Endothelial cell of umbilical vein (primary cell): ENCODE measurements around the gene CYB561A3. TPM values are rescaled to one million over a fixed set of nuclear protein-coding genes. Genes with fewer than 3 reads are reported as not detected.

Experiments
- BruUV-seq: library from RNA; stranded (reverse); fragments of 400-500 nt; replicated peaks from 2 replicates; lab custom pipeline; 2021; lab: Mats Ljungman, UMichigan
- CTCF ChIA-PET: fragments of 300-600, 350-600 bp; sonication (Branson Sonifier 250); formaldehyde crosslinking; loops from one replicate; lab custom pipeline; 2021; ENCODE audit warnings: antibody characterized with exemption, inconsistent platforms; lab: Charles Lee
- POLR2A ChIA-PET: fragments of 300-600, 350-600 bp; sonication (Branson Sonifier 250); formaldehyde crosslinking; loops from one replicate; lab custom pipeline; 2021; ENCODE audit warnings: antibody characterized with exemption, inconsistent platforms; lab: Charles Lee
- DNase-seq: peaks from one replicate; pipeline ENCODE4 v3.0.0-alpha.2; 2011; ENCODE audit warnings: low read depth, low spot score
- FAIRE-seq: peaks from 2 replicates; lab custom pipeline; 2011; peaks lifted over from hg19 to GRCh38; lab: Jason Lieb, UNC
- H2AFZ ChIP-seq: 2 replicates; pipeline ENCODE4 v1.6.0; 2012; ENCODE audit warnings: low read depth, low read length, control low read depth, inconsistent platforms
- H3K27ac ChIP-seq: 2 replicates; pipeline ENCODE4 v1.5.1; 2011; ENCODE audit warnings: low read depth, mild to moderate bottlenecking, control low read depth, low read length, moderate library complexity; ENCODE audit not compliant: insufficient read depth
- H3K27me3 ChIP-seq, 2 experiments: 2 replicates each; pipeline versions ENCODE4 v1.6.0 to v1.6.1; 2011; ENCODE audit warnings: low read length in 2 of 2, mixed read lengths in 1 of 2; ENCODE audit not compliant: control insufficient read depth in 2 of 2, insufficient read depth in 2 of 2
- H3K36me3 ChIP-seq, 2 experiments: 2 replicates in 1 of 2; 3 replicates in 1 of 2; pipeline ENCODE4 v1.5.1; 2011; ENCODE audit warnings: low read length in 2 of 2, mild to moderate bottlenecking in 1 of 2, moderate library complexity in 1 of 2; ENCODE audit not compliant: control insufficient read depth in 2 of 2, insufficient read depth in 2 of 2; ENCODE audit errors: extremely low read depth in 1 of 2
- H3K4me1 ChIP-seq: 3 replicates; pipeline ENCODE4 v1.5.1; 2011; ENCODE audit warnings: mild to moderate bottlenecking, low read length; ENCODE audit not compliant: control insufficient read depth, insufficient read depth; ENCODE audit errors: extremely low read depth
- H3K4me2 ChIP-seq: 2 replicates; pipeline ENCODE4 v1.6.1; 2011; ENCODE audit warnings: low read length, control low read depth, mixed read lengths; ENCODE audit not compliant: insufficient read depth
- H3K4me3 ChIP-seq, 3 experiments: fragments of 200-600 bp in 1 of 3; sonication (generic), shearing (Covaris generic) in 1 of 3; replicated peaks in 1 of 3; 2 replicates each; pipeline ENCODE4 v1.5.1; 2011 to 2016; ENCODE audit warnings: control low read depth in 3 of 3, low read length in 3 of 3, mild to moderate bottlenecking in 2 of 3, inconsistent platforms in 1 of 3, low read depth in 1 of 3, moderate library complexity in 1 of 3; ENCODE audit not compliant: insufficient read depth in 1 of 3
- H3K79me2 ChIP-seq: 2 replicates; pipeline ENCODE4 v1.6.0; 2012; ENCODE audit warnings: low read length, inconsistent platforms; ENCODE audit not compliant: control insufficient read depth, insufficient read depth
- H3K9ac ChIP-seq: replicated peaks from 2 replicates; pipeline ENCODE3; 2011; ENCODE audit warnings: low read length, control low read depth; ENCODE audit not compliant: insufficient read depth; ENCODE audit errors: extremely low read depth
- H3K9me1 ChIP-seq: replicated peaks from 3 replicates; pipeline ENCODE4 v1.6.0; 2011; ENCODE audit warnings: mild to moderate bottlenecking, low read length; ENCODE audit not compliant: control insufficient read depth, insufficient read depth; ENCODE audit errors: extremely low read depth
- H3K9me3 ChIP-seq: replicated peaks from 2 replicates; pipeline ENCODE4 v1.5.1; 2012; ENCODE audit warnings: low read length, inconsistent platforms; ENCODE audit not compliant: control insufficient read depth, insufficient read depth
- H4K20me1 ChIP-seq: replicated peaks from 2 replicates; pipeline ENCODE3; 2011; ENCODE audit warnings: mild to moderate bottlenecking, low read length; ENCODE audit not compliant: control insufficient read depth, insufficient read depth; ENCODE audit errors: extremely low read depth
- EZH2 ChIP-seq: IDR thresholded peaks from 2 replicates; pipeline ENCODE4 v1.6.1; 2012; ENCODE audit warnings: borderline replicate concordance, low read depth, mild to moderate bottlenecking, moderate library complexity, low read length, inconsistent platforms; ENCODE audit not compliant: severe bottlenecking
- FOS ChIP-seq: IDR thresholded peaks from 2 replicates; pipeline ENCODE4 v1.6.1; 2011; ENCODE audit warnings: mild to moderate bottlenecking, low read length, moderate library complexity, borderline replicate concordance; ENCODE audit not compliant: insufficient read depth
- GATA2 ChIP-seq: IDR thresholded peaks from 2 replicates; pipeline ENCODE4 v1.7.0; 2011; ENCODE audit warnings: low read depth, mild to moderate bottlenecking, moderate library complexity, mixed read lengths, low read length; ENCODE audit not compliant: insufficient read length, insufficient read depth
- JUN ChIP-seq: IDR thresholded peaks from 2 replicates; pipeline ENCODE4 v1.6.1; 2011; ENCODE audit warnings: borderline replicate concordance, low read depth; ENCODE audit not compliant: insufficient read length, insufficient read depth
- MAX ChIP-seq: IDR thresholded peaks from 2 replicates; pipeline ENCODE4 v1.6.1; 2011; ENCODE audit not compliant: insufficient read depth, insufficient read length
- MYC ChIP-seq: IDR thresholded peaks from one replicate; pipeline ENCODE4 v1.6.1; 2011; ENCODE audit warnings: mild to moderate bottlenecking, low read depth, low read length
- POLR2A ChIP-seq: IDR thresholded peaks from 2 replicates; pipeline ENCODE4 v1.6.1; 2012; ENCODE audit warnings: low read depth, mild to moderate bottlenecking, control low read depth, low read length
- POLR2AphosphoS5 ChIP-seq: IDR thresholded peaks from 2 replicates; pipeline ENCODE4 v1.6.1; 2012; ENCODE audit warnings: low read depth, mild to moderate bottlenecking, control low read depth, low read length, moderate library complexity; ENCODE audit not compliant: insufficient read depth
- dilution Hi-C: fragments of 300-500 bp; cut with MboI; formaldehyde crosslinking; loops from one replicate; pipeline ENCODE4 v1.15.0; 2019; ENCODE audit warnings: low sequenced_read_pairs; ENCODE audit not compliant: extremely low pct_ligation_motif_present
- intact Hi-C: fragments of 100-400 bp; cut with micrococcal nuclease; formaldehyde crosslinking; loops from one replicate; pipeline ENCODE4 v1.10.0; 2022
- polyA plus RNA-seq, 4 experiments: library from polyadenylated mRNA; depleted of rRNA in 3 of 4; stranded (reverse) in 3 of 4; unstranded in 1 of 4; fragments of >200 nt; gene quantifications; 2 replicates each; pipeline versions ENCODE4 v1.2.1 to v1.2.3, GENCODE V29; 2011 to 2012; ENCODE audit warnings: missing spikeins in 1 of 4
- total RNA-seq: library from RNA; stranded (reverse); gene quantifications from 2 replicates; pipeline ENCODE4 v1.2.3, GENCODE V29; 2021
- TF ChIP-seq, protein P1 (sequence below), 2 donors: IDR thresholded peaks; 1 replicate in 1 of 2; 2 replicates in 1 of 2; pipeline ENCODE4 v1.5.1; 2011; ENCODE audit warnings: low read length in 2 of 2, mild to moderate bottlenecking in 2 of 2, moderate library complexity in 2 of 2, control low read depth in 1 of 2, inconsistent platforms in 1 of 2, low read depth in 1 of 2; ENCODE audit not compliant: insufficient read depth in 1 of 2; ENCODE audit errors: extremely low read depth in 1 of 2

Gene CYB561A3
- total and polyA plus RNA-seq, 2 donors (not counting 3 experiments of a cell fraction or from before 2014, with no cell fraction given), result 41.6 to 103 TPM

DNA sequence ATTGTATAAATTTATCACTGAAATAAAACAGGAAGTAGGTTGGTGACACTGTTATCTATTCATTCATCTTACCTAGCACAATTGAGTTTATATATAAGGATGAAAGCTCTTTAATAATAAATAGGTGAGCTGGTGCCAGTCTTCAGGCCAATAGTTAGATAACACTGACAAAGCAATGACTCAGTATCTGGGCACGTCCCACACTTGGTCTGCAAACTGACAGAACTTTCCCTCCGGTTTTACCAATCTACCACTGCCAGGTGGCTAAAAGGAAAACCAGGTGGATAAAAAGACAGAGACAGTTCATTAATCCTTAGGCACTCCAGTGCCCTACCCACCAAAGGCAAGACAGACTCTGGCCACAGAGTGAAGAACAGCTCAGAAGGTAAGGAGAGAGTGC lies 46.4 kb downstream of the CYB561A3 start:
- Histone ChIP-seq H3K9me1 (no peaks in the 10 kb centered on the region), H3K4me3 (no peak overlapping the region), H3K36me3 (peaks cover 34 to 48% of the 10 kb centered on the region in 2 experiments), H4K20me1 (no peaks in the 10 kb centered on the region), H2AFZ (no peak overlapping the region), H3K9me3 (no peaks in the 10 kb centered on the region), H3K27ac (no peak overlapping the region), H3K4me2 (no peak overlapping the region), H3K79me2 (no peaks in the 10 kb centered on the region), H3K4me1 (no peaks in the 10 kb centered on the region), H3K9ac (no peak overlapping the region), H3K27me3 (no peaks in the 10 kb centered on the region)
- no peak for FAIRE-seq
- CTCF ChIA-PET, result interaction anchor here (0.9 to 3.0 kb wide), 2 partner anchors 14 to 70 kb away, joined by 4 to 15 read pairs; no protein-coding TSS in a partner anchor
- DNase-seq, result no peak
- POLR2A ChIA-PET, result interaction anchor here (0.6 kb wide), 1 partner anchor 10 kb away, joined by 3 read pairs; no protein-coding TSS in a partner anchor
- intact Hi-C loops (no loop called here), dilution Hi-C loops (no loop called here)
- no peak for TF ChIP-seq FOS
- no peak for TF ChIP-seq POLR2AphosphoS5
- TF ChIP-seq POLR2A, result no peak
- TF ChIP-seq MAX, result no peak
- no peak for TF ChIP-seq EZH2
- TF ChIP-seq MYC, result no peak
- TF ChIP-seq GATA2, result no peak
- TF ChIP-seq JUN, result no peak
- TF ChIP-seq, protein P1, sequence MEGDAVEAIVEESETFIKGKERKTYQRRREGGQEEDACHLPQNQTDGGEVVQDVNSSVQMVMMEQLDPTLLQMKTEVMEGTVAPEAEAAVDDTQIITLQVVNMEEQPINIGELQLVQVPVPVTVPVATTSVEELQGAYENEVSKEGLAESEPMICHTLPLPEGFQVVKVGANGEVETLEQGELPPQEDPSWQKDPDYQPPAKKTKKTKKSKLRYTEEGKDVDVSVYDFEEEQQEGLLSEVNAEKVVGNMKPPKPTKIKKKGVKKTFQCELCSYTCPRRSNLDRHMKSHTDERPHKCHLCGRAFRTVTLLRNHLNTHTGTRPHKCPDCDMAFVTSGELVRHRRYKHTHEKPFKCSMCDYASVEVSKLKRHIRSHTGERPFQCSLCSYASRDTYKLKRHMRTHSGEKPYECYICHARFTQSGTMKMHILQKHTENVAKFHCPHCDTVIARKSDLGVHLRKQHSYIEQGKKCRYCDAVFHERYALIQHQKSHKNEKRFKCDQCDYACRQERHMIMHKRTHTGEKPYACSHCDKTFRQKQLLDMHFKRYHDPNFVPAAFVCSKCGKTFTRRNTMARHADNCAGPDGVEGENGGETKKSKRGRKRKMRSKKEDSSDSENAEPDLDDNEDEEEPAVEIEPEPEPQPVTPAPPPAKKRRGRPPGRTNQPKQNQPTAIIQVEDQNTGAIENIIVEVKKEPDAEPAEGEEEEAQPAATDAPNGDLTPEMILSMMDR (IDR thresholded peaks at IDR 0.05; ENCODE audit: extremely low read depth in 1 of 2, insufficient read depth in 1 of 2, low read depth in 1 of 2, low read length in 2 of 2), result no peak
- BruUV-seq, result no TSS peak
